Fibroblast of lung (primary cell): Measurements from ENCODE around the gene MAP4K5. TPM values are rescaled to one million over a fixed set of nuclear protein-coding genes. Genes with fewer than 3 reads are reported as not detected.

ENCODE experiments used
- DNase-seq, 2 donors: peaks; one replicate each; pipeline versions ENCODE4 v3.0.0 to v3.0.0-alpha.2; 2010; ENCODE audit warnings: low read depth in 2 of 2
- H2AFZ ChIP-seq: 2 replicates; pipeline ENCODE4 v1.5.1; 2012; ENCODE audit warnings: low read length, control low read depth, inconsistent platforms
- H3K27ac ChIP-seq: 2 replicates; pipeline ENCODE4 v1.5.1; 2011; ENCODE audit warnings: low read length, control low read depth; ENCODE audit not compliant: insufficient read depth
- H3K27me3 ChIP-seq: 2 replicates; pipeline ENCODE4 v1.5.1; 2011; ENCODE audit warnings: mild to moderate bottlenecking, low read length; ENCODE audit not compliant: control insufficient read depth, insufficient read depth
- H3K36me3 ChIP-seq: 2 replicates; pipeline ENCODE4 v1.5.1; 2011; ENCODE audit warnings: low read length; ENCODE audit not compliant: control insufficient read depth, insufficient read depth
- H3K4me1 ChIP-seq: 2 replicates; pipeline ENCODE4 v1.5.1; 2011; ENCODE audit warnings: low read length; ENCODE audit not compliant: control insufficient read depth, insufficient read depth; ENCODE audit errors: extremely low read depth
- H3K4me2 ChIP-seq: 2 replicates; pipeline ENCODE4 v1.5.1; 2011; ENCODE audit warnings: low read length, control low read depth; ENCODE audit not compliant: insufficient read depth; ENCODE audit errors: extremely low read depth
- H3K4me3 ChIP-seq, 4 experiments: fragments of 200-600 bp in 1 of 4; sonication (generic) in 1 of 4; replicated peaks in 1 of 4; 2 replicates each; pipeline ENCODE4 v1.5.1; 2011 to 2016; ENCODE audit warnings: low read length in 4 of 4, low read depth in 3 of 4, mild to moderate bottlenecking in 3 of 4, control low read depth in 2 of 4, inconsistent platforms in 1 of 4, mixed read lengths in 1 of 4; ENCODE audit not compliant: insufficient read depth in 1 of 4; ENCODE audit errors: control extremely low read depth in 1 of 4
- H3K79me2 ChIP-seq: 2 replicates; pipeline ENCODE4 v1.5.1; 2012; ENCODE audit warnings: mild to moderate bottlenecking, low read length, inconsistent platforms; ENCODE audit not compliant: control insufficient read depth, insufficient read depth
- H3K9ac ChIP-seq: 2 replicates; pipeline ENCODE4 v1.5.1; 2011; ENCODE audit warnings: mild to moderate bottlenecking, low read length, control low read depth; ENCODE audit not compliant: insufficient read depth
- H3K9me3 ChIP-seq: 2 replicates; pipeline ENCODE4 v1.5.1; 2012; ENCODE audit warnings: low read depth, low read length; ENCODE audit not compliant: control insufficient read depth, insufficient read depth
- H4K20me1 ChIP-seq: 2 replicates; pipeline ENCODE4 v1.5.1; 2011; ENCODE audit warnings: low read length; ENCODE audit not compliant: control insufficient read depth, insufficient read depth; ENCODE audit errors: extremely low read depth
- EZH2 ChIP-seq: IDR thresholded peaks from 2 replicates; pipeline ENCODE4 v1.5.1; 2012; ENCODE audit warnings: low read length, control low read depth, mild to moderate bottlenecking; ENCODE audit errors: missing control alignments
- polyA plus RNA-seq, 2 donors: library from polyadenylated mRNA; depleted of rRNA in 1 of 2; stranded (reverse) in 1 of 2; unstranded in 1 of 2; fragments of >200 nt; gene quantifications; 2 replicates each; pipeline ENCODE4 v1.2.1, GENCODE V29; 2011 to 2012; ENCODE audit warnings: missing spikeins in 1 of 2
- total RNA-seq: library from RNA; depleted of rRNA; stranded (reverse); fragments of >200 nt; gene quantifications from 2 replicates; pipeline ENCODE4 v1.2.1, GENCODE V29; 2014
- TF ChIP-seq, protein P1 (sequence below), 2 donors: IDR thresholded peaks in 1 of 2; conservative IDR thresholded peaks in 1 of 2; 1 replicate in 1 of 2; 2 replicates in 1 of 2; pipeline ENCODE4 v1.5.1; 2011 to 2012; ENCODE audit warnings: low read length in 2 of 2, control low read depth in 1 of 2, inconsistent platforms in 1 of 2, low read depth in 1 of 2, mild to moderate bottlenecking in 1 of 2

MAP4K5 gene
- total and polyA plus RNA-seq, 2 donors (not counting 1 experiment from before 2014, with no cell fraction given) = 39.4 to 41.1 TPM

DNA sequence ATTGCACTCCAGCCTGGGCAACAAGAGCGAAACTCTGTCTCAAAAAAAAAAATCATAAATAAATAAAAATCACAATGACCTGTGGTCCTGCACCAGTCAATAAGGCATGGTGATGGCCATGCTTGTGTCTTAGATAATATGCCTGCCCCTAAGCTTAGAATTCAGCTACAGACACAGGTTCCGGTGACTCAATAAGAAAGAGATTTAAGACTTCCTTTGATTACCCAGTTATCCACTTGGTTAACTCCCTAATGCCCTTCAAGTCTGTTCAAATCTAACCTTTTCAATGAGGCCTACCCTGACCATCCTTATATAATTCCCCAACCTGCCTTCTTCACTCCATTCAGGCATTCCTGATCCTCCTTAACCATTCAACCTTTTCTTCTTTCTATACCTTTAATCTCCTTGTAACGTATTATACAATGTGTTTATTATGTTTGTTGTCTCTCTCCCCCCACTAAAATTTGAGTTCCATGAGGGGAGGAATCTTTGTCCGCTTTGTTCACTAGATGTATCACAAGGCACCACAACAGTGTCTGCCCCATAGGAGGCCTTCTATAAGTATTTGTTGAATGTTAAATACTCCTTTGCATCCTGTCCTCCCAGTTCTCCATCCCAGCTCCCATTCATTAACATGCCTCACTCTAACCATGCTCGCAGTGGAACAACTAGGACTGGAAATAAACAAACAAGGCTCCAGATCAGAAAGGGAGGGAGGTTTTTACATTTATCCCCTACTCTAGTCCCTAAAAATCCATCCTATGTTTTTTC, 8.9 kb downstream of the MAP4K5 start:
- no peaks in the 10 kb centered on the region for H3K27me3 ChIP-seq
- no peaks in the 10 kb centered on the region for H3K36me3 ChIP-seq
- no peak for TF ChIP-seq EZH2
- TF ChIP-seq, protein P1, sequence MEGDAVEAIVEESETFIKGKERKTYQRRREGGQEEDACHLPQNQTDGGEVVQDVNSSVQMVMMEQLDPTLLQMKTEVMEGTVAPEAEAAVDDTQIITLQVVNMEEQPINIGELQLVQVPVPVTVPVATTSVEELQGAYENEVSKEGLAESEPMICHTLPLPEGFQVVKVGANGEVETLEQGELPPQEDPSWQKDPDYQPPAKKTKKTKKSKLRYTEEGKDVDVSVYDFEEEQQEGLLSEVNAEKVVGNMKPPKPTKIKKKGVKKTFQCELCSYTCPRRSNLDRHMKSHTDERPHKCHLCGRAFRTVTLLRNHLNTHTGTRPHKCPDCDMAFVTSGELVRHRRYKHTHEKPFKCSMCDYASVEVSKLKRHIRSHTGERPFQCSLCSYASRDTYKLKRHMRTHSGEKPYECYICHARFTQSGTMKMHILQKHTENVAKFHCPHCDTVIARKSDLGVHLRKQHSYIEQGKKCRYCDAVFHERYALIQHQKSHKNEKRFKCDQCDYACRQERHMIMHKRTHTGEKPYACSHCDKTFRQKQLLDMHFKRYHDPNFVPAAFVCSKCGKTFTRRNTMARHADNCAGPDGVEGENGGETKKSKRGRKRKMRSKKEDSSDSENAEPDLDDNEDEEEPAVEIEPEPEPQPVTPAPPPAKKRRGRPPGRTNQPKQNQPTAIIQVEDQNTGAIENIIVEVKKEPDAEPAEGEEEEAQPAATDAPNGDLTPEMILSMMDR (conservative IDR thresholded peaks at IDR 0.05 in 1 of 2, IDR thresholded peaks at IDR 0.05 in 1 of 2; ENCODE audit: low read depth in 1 of 2, low read length in 2 of 2) = no peak
- H3K27ac ChIP-seq = no peak overlapping the region
- no peak for DNase-seq
- H3K4me3 ChIP-seq = no peak overlapping the region
- H3K9me3 ChIP-seq = no peaks in the 10 kb centered on the region
- no peak overlapping the region for H2AFZ ChIP-seq
- no peak overlapping the region for H3K4me2 ChIP-seq
- peaks cover 13% of the 10 kb centered on the region for H3K4me1 ChIP-seq
- peaks cover 2% of the 10 kb centered on the region for H4K20me1 ChIP-seq
- H3K9ac ChIP-seq = no peak overlapping the region
- H3K79me2 ChIP-seq = peaks cover 92% of the 10 kb centered on the region

DNA sequence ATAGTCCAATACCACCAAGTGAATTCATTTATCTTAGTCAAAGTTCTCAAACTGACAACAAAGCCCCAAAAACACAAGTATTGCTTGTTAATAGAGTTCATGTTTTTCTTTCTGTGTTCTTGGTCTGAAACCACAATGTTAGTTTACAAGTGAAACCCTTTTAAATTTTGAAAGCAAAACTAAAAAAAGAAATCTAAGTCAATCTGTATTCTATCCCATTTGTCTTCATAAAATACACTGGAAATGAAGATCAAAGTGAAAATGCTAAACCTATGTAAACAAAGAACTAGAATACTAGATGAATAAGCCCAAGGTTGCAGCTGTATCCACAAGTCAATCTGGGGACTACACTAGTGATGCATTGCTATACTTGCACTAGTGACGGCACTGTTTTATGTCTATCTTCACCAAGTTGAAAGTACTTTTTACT, 10.4 kb downstream of the MAP4K5 start:
- TF ChIP-seq EZH2 = no peak
- TF ChIP-seq, protein P1 (conservative IDR thresholded peaks at IDR 0.05 in 1 of 2, IDR thresholded peaks at IDR 0.05 in 1 of 2; ENCODE audit: low read depth in 1 of 2, low read length in 2 of 2) = no peak
- peak overlapping the region; percentile 58 for H3K27ac ChIP-seq
- peak overlapping the region; percentile 13 to 21 (median 18) for H3K4me3 ChIP-seq
- peak overlapping the region; percentile 72 for H3K4me2 ChIP-seq
- peaks cover 9% of the 10 kb centered on the region for H3K4me1 ChIP-seq
- H3K79me2 ChIP-seq = peaks cover 91% of the 10 kb centered on the region
- no peaks in the 10 kb centered on the region for H3K27me3 ChIP-seq
- DNase-seq = peak; percentile 34 to 78
- peaks cover 4% of the 10 kb centered on the region for H4K20me1 ChIP-seq
- no peak overlapping the region for H2AFZ ChIP-seq
- H3K36me3 ChIP-seq = no peaks in the 10 kb centered on the region
- peak overlapping the region; percentile 8 for H3K9ac ChIP-seq
- H3K9me3 ChIP-seq = no peaks in the 10 kb centered on the region

DNA sequence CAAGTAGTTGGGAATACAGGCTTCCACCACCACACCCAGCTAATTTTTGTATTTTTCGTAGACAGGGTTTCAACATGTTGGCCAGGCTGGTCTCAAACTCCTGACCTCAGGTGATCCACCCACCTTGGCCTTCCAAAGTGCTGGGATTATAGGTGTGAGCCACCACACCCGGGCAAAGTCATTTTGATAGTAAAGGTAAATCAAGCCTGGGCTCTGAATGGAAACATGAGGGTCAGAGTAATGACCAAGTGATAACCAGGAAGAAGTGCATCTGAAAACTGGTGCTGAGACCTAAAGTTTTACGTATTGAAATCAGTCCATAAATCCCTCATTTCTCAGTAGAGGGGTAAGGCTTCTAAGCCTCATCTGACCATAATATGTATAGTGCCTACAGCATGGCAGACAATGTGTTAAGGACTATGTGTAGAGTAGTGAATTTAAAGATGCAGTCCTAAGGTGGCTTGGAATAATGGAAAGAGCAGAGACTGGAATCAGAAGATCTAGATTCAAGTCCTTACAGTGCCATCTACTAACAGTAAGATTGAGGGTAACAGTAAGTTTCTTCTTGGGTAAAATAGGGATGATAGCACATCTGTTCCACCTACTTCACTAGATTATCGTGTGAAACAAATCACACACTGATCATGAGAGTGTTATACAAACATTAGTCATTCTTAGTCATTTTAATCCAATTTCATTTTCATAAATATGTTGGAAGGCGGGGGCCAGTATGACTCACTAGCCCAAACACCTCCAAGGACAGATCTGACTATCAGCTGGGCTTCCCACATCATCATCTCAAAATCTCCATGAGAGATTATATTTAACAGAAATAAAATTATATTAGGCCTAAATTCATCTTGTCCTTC, 11.2 kb downstream of the MAP4K5 start:
- Histone ChIP-seq H2AFZ (no peak overlapping the region), H3K79me2 (peaks cover 92% of the 10 kb centered on the region), H3K27me3 (no peaks in the 10 kb centered on the region), H3K4me1 (peaks cover 9% of the 10 kb centered on the region), H3K36me3 (no peaks in the 10 kb centered on the region), H3K27ac (peak overlapping the region; percentile 57), H4K20me1 (peaks cover 4% of the 10 kb centered on the region), H3K4me2 (peak overlapping the region; percentile 72), H3K4me3 (no peak overlapping the region), H3K9ac (no peak overlapping the region), H3K9me3 (no peaks in the 10 kb centered on the region)
- DNase-seq = peak; percentile 81 to 91
- TF ChIP-seq, protein P1 (conservative IDR thresholded peaks at IDR 0.05 in 1 of 2, IDR thresholded peaks at IDR 0.05 in 1 of 2; ENCODE audit: low read depth in 1 of 2, low read length in 2 of 2) = no peak
- TF ChIP-seq EZH2 = no peak
